ENCODE results near the gene OTULIN.

The OTULIN gene

GRCh38 chr5:14720236-14720923 is 55.9 kb downstream of the OTULIN start:
- Histone ChIP-seq H3K4me3 (replicated peaks; ENCODE audit: insufficient read depth, low read length) (no peak overlapping the region), H3K27ac (replicated peaks) (no peak overlapping the region), H3K27me3 (ENCODE audit: insufficient read depth, poor library complexity, severe bottlenecking) (no peaks in the 10 kb centered on the region)
- no peak for DNase-seq (ENCODE audit: low read depth in 1 of 2, low spot score in 1 of 2)
- no peak for TF ChIP-seq CTCF (IDR thresholded peaks at IDR 0.05; ENCODE audit: insufficient read depth, low read length)
- no peak for TF ChIP-seq POLR2AphosphoS5 (IDR thresholded peaks at IDR 0.05; ENCODE audit: low read depth)
- no peak for TF ChIP-seq GABPA (IDR thresholded peaks at IDR 0.05; ENCODE audit: low read depth)
- TF ChIP-seq SPI1 (IDR thresholded peaks at IDR 0.05; ENCODE audit: borderline replicate concordance, low read depth) = no peak
- TF ChIP-seq, protein P1, sequence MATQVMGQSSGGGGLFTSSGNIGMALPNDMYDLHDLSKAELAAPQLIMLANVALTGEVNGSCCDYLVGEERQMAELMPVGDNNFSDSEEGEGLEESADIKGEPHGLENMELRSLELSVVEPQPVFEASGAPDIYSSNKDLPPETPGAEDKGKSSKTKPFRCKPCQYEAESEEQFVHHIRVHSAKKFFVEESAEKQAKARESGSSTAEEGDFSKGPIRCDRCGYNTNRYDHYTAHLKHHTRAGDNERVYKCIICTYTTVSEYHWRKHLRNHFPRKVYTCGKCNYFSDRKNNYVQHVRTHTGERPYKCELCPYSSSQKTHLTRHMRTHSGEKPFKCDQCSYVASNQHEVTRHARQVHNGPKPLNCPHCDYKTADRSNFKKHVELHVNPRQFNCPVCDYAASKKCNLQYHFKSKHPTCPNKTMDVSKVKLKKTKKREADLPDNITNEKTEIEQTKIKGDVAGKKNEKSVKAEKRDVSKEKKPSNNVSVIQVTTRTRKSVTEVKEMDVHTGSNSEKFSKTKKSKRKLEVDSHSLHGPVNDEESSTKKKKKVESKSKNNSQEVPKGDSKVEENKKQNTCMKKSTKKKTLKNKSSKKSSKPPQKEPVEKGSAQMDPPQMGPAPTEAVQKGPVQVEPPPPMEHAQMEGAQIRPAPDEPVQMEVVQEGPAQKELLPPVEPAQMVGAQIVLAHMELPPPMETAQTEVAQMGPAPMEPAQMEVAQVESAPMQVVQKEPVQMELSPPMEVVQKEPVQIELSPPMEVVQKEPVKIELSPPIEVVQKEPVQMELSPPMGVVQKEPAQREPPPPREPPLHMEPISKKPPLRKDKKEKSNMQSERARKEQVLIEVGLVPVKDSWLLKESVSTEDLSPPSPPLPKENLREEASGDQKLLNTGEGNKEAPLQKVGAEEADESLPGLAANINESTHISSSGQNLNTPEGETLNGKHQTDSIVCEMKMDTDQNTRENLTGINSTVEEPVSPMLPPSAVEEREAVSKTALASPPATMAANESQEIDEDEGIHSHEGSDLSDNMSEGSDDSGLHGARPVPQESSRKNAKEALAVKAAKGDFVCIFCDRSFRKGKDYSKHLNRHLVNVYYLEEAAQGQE (IDR thresholded peaks at IDR 0.05; ENCODE audit: insufficient replicate concordance, low read depth) = no peak

DNA sequence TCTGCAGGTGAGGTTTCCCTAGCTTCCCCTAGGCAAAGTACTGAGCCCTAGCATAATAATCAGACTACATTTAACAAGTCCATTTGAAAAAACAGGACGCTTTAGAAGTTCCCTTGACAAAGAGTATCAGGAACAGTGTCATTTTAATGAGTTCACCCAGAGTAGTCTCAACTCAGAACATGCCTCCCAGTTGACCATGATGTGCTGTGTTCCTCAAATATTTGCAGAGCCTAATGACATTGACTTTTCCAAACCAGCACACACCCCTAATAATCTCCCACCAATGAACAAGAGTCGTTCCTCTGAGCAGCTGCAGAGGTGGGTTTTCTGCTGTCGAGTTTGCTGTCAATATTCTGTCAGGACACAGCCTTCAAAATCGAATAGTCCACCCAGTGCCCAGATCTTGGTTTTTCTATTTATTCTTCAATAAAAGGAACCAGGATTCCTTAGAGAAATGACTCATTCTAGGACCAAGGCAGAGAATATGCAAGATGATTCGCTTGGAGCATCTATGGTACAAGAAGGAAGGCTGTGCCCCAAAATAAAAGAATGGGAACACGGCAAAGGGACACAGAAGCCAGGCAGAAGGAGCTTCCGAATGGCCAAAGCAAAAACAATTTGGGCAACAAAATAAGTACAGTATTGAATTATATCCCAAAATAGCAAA is 57.6 kb downstream of the OTULIN start:
- Histone ChIP-seq H3K27ac (replicated peaks) (no peak overlapping the region), H3K27me3 (ENCODE audit: insufficient read depth, poor library complexity, severe bottlenecking) (no peaks in the 10 kb centered on the region), H3K4me3 (replicated peaks; ENCODE audit: insufficient read depth, low read length) (no peak overlapping the region)
- DNase-seq (ENCODE audit: low read depth in 1 of 2, low spot score in 1 of 2) = no peak
- TF ChIP-seq SPI1 (IDR thresholded peaks at IDR 0.05; ENCODE audit: borderline replicate concordance, low read depth) = no peak
- TF ChIP-seq GABPA (IDR thresholded peaks at IDR 0.05; ENCODE audit: low read depth) = no peak
- TF ChIP-seq POLR2AphosphoS5 (IDR thresholded peaks at IDR 0.05; ENCODE audit: low read depth) = no peak
- TF ChIP-seq, protein P1 (IDR thresholded peaks at IDR 0.05; ENCODE audit: insufficient replicate concordance, low read depth) = no peak
- no peak for TF ChIP-seq CTCF (IDR thresholded peaks at IDR 0.05; ENCODE audit: insufficient read depth, low read length)

DNA sequence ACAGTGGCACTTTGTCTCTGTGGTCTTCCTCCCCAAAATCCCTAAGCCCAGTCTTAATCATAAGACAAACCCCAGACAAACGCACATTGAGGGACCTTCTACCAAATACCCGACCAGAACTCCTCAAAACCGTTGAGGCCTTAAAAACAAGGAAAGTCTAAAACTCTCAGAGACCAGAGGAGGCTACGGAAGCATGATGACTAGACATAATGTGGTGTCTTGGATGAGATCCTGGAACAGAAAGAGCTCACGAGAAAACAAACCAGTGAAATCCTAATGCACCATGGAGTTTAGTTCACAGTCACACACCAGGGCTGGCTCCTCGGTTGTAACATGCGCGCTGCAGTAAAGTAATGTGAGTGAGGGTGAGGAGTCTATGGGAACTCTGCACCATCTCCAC is 58.4 kb downstream of the OTULIN start:
- no peaks in the 10 kb centered on the region for H3K27me3 ChIP-seq (ENCODE audit: insufficient read depth, poor library complexity, severe bottlenecking)
- no peak for DNase-seq (ENCODE audit: low read depth in 1 of 2, low spot score in 1 of 2)
- no peak for TF ChIP-seq POLR2AphosphoS5 (IDR thresholded peaks at IDR 0.05; ENCODE audit: low read depth)
- TF ChIP-seq, protein P1 (IDR thresholded peaks at IDR 0.05; ENCODE audit: insufficient replicate concordance, low read depth) = no peak
- no peak for TF ChIP-seq CTCF (IDR thresholded peaks at IDR 0.05; ENCODE audit: insufficient read depth, low read length)
- TF ChIP-seq SPI1 (IDR thresholded peaks at IDR 0.05; ENCODE audit: borderline replicate concordance, low read depth) = no peak
- no peak for TF ChIP-seq GABPA (IDR thresholded peaks at IDR 0.05; ENCODE audit: low read depth)
- no peak overlapping the region for H3K4me3 ChIP-seq (replicated peaks; ENCODE audit: insufficient read depth, low read length)
- no peak overlapping the region for H3K27ac ChIP-seq (replicated peaks)

Measured in HL-60 (cell line).